Vagina (tissue), 2 donors: ENCODE data around the gene TTYH1.

Experiments
- POLR2A ChIP-seq, 2 donors: fragments of 450-650 bp; IDR thresholded peaks; one replicate each; pipeline ENCODE4 v1.6.1; 2017; ENCODE audit warnings: antibody characterized with exemption in 2 of 2, mild to moderate bottlenecking in 2 of 2, moderate library complexity in 2 of 2
- TF ChIP-seq, protein P1 (sequence below), 3 experiments: fragments of 450-650 bp in 2 of 3; fragments of 200-600 bp in 1 of 3; sonication (generic) in 1 of 3; IDR thresholded peaks; one replicate each; pipeline ENCODE4 v1.5.1; 2017 to 2019; ENCODE audit warnings: antibody characterized with exemption in 3 of 3, mild to moderate bottlenecking in 2 of 3, moderate library complexity in 2 of 3

- TF ChIP-seq, protein P1, sequence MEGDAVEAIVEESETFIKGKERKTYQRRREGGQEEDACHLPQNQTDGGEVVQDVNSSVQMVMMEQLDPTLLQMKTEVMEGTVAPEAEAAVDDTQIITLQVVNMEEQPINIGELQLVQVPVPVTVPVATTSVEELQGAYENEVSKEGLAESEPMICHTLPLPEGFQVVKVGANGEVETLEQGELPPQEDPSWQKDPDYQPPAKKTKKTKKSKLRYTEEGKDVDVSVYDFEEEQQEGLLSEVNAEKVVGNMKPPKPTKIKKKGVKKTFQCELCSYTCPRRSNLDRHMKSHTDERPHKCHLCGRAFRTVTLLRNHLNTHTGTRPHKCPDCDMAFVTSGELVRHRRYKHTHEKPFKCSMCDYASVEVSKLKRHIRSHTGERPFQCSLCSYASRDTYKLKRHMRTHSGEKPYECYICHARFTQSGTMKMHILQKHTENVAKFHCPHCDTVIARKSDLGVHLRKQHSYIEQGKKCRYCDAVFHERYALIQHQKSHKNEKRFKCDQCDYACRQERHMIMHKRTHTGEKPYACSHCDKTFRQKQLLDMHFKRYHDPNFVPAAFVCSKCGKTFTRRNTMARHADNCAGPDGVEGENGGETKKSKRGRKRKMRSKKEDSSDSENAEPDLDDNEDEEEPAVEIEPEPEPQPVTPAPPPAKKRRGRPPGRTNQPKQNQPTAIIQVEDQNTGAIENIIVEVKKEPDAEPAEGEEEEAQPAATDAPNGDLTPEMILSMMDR (IDR thresholded peaks at IDR 0.05), result no peak
- no peak for TF ChIP-seq POLR2A (IDR thresholded peaks at IDR 0.05)
Measured at GRCh38 chr19:54427586-54427985, 12.3 kb downstream of the TTYH1 start.
